ENCODE results near the gene AFAP1L2. TPM values are rescaled to one million over a fixed set of nuclear protein-coding genes. Genes with fewer than 3 reads are reported as not detected.

Gene AFAP1L2
- total RNA-seq, 2 donors from 2014 or later, result 5.8 to 6.3 TPM

- Histone ChIP-seq H3K4me1 (peaks cover 0 to 28% of the 10 kb centered on the region in 2 donors), H3K27ac (peak overlapping the region; percentile 15 to 72), H3K27me3 (no peaks in the 10 kb centered on the region), H3K9me3 (no peaks in the 10 kb centered on the region), H3K36me3 (no peaks in the 10 kb centered on the region), H3K4me3 (no peak overlapping the region)
- peak; percentile 80 for DNase-seq (ENCODE audit: low spot score)
- TF ChIP-seq CTCF (IDR thresholded peaks at IDR 0.05), result no peak
These were observed 132.5 kb downstream of the AFAP1L2 start for GRCh38 chr10:114271779-114272167.

GRCh38 chr10:114271075-114271778, 133.1 kb downstream of the AFAP1L2 start:
- peak overlapping the region in 1 of 2 donors; percentile 72 for H3K27ac ChIP-seq
- H3K36me3 ChIP-seq, result no peaks in the 10 kb centered on the region
- H3K27me3 ChIP-seq, result no peaks in the 10 kb centered on the region
- no peak for DNase-seq (ENCODE audit: low spot score)
- no peak overlapping the region for H3K4me3 ChIP-seq
- no peak for TF ChIP-seq CTCF (IDR thresholded peaks at IDR 0.05)
- peaks cover 0 to 33% of the 10 kb centered on the region in 2 donors for H3K4me1 ChIP-seq
- H3K9me3 ChIP-seq, result no peaks in the 10 kb centered on the region

GRCh38 chr10:114266521-114266920, 137.8 kb downstream of the AFAP1L2 start:
- H3K4me1 ChIP-seq, result peaks cover 0 to 38% of the 10 kb centered on the region in 2 donors
- DNase-seq (ENCODE audit: low spot score), result no peak

GRCh38 chr10:114265392-114266053, 138.8 kb downstream of the AFAP1L2 start:
- Histone ChIP-seq H3K9me3 (no peaks in the 10 kb centered on the region), H3K4me3 (no peak overlapping the region), H3K27me3 (no peaks in the 10 kb centered on the region), H3K36me3 (no peaks in the 10 kb centered on the region), H3K4me1 (peaks cover 0 to 38% of the 10 kb centered on the region in 2 donors), H3K27ac (peak overlapping the region; percentile 72)
- DNase-seq (ENCODE audit: low spot score), result peak; percentile 68
- no peak for TF ChIP-seq CTCF (IDR thresholded peaks at IDR 0.05)

More at GRCh38 chr10:114266521-114266920, 137.8 kb downstream of the AFAP1L2 start:
- Histone ChIP-seq H3K9me3 (no peaks in the 10 kb centered on the region), H3K27me3 (no peaks in the 10 kb centered on the region), H3K4me3 (no peak overlapping the region), H3K27ac (peak overlapping the region; percentile 72), H3K36me3 (no peaks in the 10 kb centered on the region)
- no peak for TF ChIP-seq CTCF (IDR thresholded peaks at IDR 0.05)

GRCh38 chr10:114262496-114262895, 141.8 kb downstream of the AFAP1L2 start:
- H3K4me1 ChIP-seq, result peaks cover 0 to 44% of the 10 kb centered on the region in 2 donors
- no peaks in the 10 kb centered on the region for H3K36me3 ChIP-seq
- no peak overlapping the region for H3K27ac ChIP-seq
- H3K27me3 ChIP-seq, result no peaks in the 10 kb centered on the region
- H3K9me3 ChIP-seq, result no peaks in the 10 kb centered on the region
- H3K4me3 ChIP-seq, result no peak overlapping the region
- no peak for TF ChIP-seq CTCF (IDR thresholded peaks at IDR 0.05)
- DNase-seq (ENCODE audit: low spot score), result no peak

All from right atrium auricular region (tissue), 2 donors.